DND-41 (cell line): ENCODE results near the gene ARPP19.
A peak's percentile ranks its signal among the peaks of the same experiment; 100 is the strongest.

Experiments
- ATAC-seq: fragments of 200-7000 bp; cut with Tn5 transposase; 3 replicates; pipeline ENCODE4 v1.9.1; 2021; ENCODE audit warnings: low read depth; ENCODE audit not compliant: insufficient read depth
- DNase-seq: peaks from one replicate; pipeline ENCODE4 v3.0.0-alpha.2; 2020
- H2AFZ ChIP-seq: 2 replicates; pipeline ENCODE4 v1.6.0; 2012; ENCODE audit warnings: low read depth, low read length
- H3K27ac ChIP-seq: 2 replicates; pipeline ENCODE4 v1.5.1; 2012; ENCODE audit warnings: low read length, inconsistent platforms
- H3K27me3 ChIP-seq: fragments of 200-600 bp; sonication (generic); 2 replicates; pipeline ENCODE4 v1.6.0; 2012; ENCODE audit warnings: low read length, mild to moderate bottlenecking, inconsistent platforms; ENCODE audit not compliant: insufficient read depth, poor library complexity
- H3K36me3 ChIP-seq: 2 replicates; pipeline ENCODE4 v1.5.1; 2012; ENCODE audit warnings: low read length, inconsistent platforms; ENCODE audit not compliant: insufficient read depth
- H3K4me1 ChIP-seq: 2 replicates; pipeline ENCODE4 v1.5.1; 2012; ENCODE audit warnings: mild to moderate bottlenecking, low read length; ENCODE audit not compliant: insufficient read depth
- H3K4me2 ChIP-seq: 2 replicates; pipeline ENCODE4 v1.6.0; 2012; ENCODE audit warnings: mild to moderate bottlenecking, moderate library complexity, low read length, inconsistent platforms; ENCODE audit not compliant: insufficient read depth
- H3K4me3 ChIP-seq, 2 experiments: fragments of 200-600 bp in 1 of 2; shearing (Covaris generic) in 1 of 2; 2 replicates each; pipeline ENCODE4 v1.5.1; 2012 to 2016; ENCODE audit warnings: inconsistent platforms in 2 of 2, low read length in 2 of 2, mild to moderate bottlenecking in 2 of 2, low read depth in 1 of 2, moderate library complexity in 1 of 2
- H3K79me2 ChIP-seq: 2 replicates; pipeline ENCODE4 v1.6.0; 2012; ENCODE audit warnings: low read length, inconsistent platforms; ENCODE audit not compliant: insufficient read depth
- H3K9ac ChIP-seq: 2 replicates; pipeline ENCODE4 v1.6.0; 2012; ENCODE audit warnings: low read depth, mild to moderate bottlenecking, inconsistent platforms, low read length, moderate library complexity
- H3K9me3 ChIP-seq: 2 replicates; pipeline ENCODE4 v1.5.1; 2012; ENCODE audit warnings: low read length, moderate library complexity, mild to moderate bottlenecking, inconsistent platforms; ENCODE audit not compliant: insufficient read depth, severe bottlenecking
- H4K20me1 ChIP-seq: 2 replicates; pipeline ENCODE4 v1.6.0; 2012; ENCODE audit warnings: low read length; ENCODE audit not compliant: insufficient read depth
- CTCF ChIP-seq: IDR thresholded peaks from 2 replicates; pipeline ENCODE4 v1.5.1; 2012; ENCODE audit warnings: borderline replicate concordance, low read length, moderate library complexity, mild to moderate bottlenecking; ENCODE audit not compliant: poor library complexity, severe bottlenecking; ENCODE audit errors: extremely low read depth
- EZH2 ChIP-seq: IDR thresholded peaks from 3 replicates; pipeline ENCODE4 v1.6.1; 2012; ENCODE audit warnings: borderline replicate concordance, low read depth, mild to moderate bottlenecking, moderate library complexity, low read length, inconsistent platforms; ENCODE audit not compliant: severe bottlenecking

ARPP19 gene

GRCh38 chr15:52529341-52529924 lies 39.4 kb downstream of the ARPP19 start:
- DNase-seq, result no peak
- Histone ChIP-seq H3K4me1 (peaks cover 25% of the 10 kb centered on the region), H3K4me3 (peak overlapping the region; percentile 29 to 75; a peak in 3 of 4 replicates), H3K9me3 (no peaks in the 10 kb centered on the region), H3K27ac (peak overlapping the region; percentile 34; the same call in 1 of the 2 replicates), H3K4me2 (peak overlapping the region; percentile 79), H3K27me3 (no peaks in the 10 kb centered on the region), H3K9ac (peak overlapping the region; percentile 68), H4K20me1 (peaks cover 4% of the 10 kb centered on the region; the same call in 1 of the 2 replicates), H2AFZ (peak overlapping the region; percentile 91), H3K79me2 (peaks cover 16% of the 10 kb centered on the region; the same call in 1 of the 2 replicates), H3K36me3 (no peaks in the 10 kb centered on the region)
- TF ChIP-seq EZH2, result no peak
- no peak for TF ChIP-seq CTCF
- no peak for ATAC-seq

- DNase-seq (peak; percentile 78), ATAC-seq (peak; percentile 79)
- peak within 1 kb of the TSS; percentile 34; the same call in 1 of the 2 replicates for H3K27ac ChIP-seq
These were observed 40.1 kb downstream of the ARPP19 start, which contains the start of gene MYO5A for GRCh38 chr15:52528564-52529340. Gene MYO5A, minus strand, starts transcription at chr15:52528880. Its CDS starts 74 bp downstream, at chr15:52528806.

GRCh38 chr15:52527911-52528563 lies 40.8 kb downstream of the ARPP19 start:
- H3K9ac ChIP-seq, result peak overlapping the region; percentile 68
- peaks cover 10% of the 10 kb centered on the region; the same call in 1 of the 2 replicates for H4K20me1 ChIP-seq
- peaks cover 25% of the 10 kb centered on the region for H3K4me1 ChIP-seq
- peak overlapping the region; percentile 68 for H2AFZ ChIP-seq
- no peaks in the 10 kb centered on the region for H3K36me3 ChIP-seq
- H3K4me3 ChIP-seq, result peak overlapping the region; percentile 39 to 75; a peak in 3 of 4 replicates
- TF ChIP-seq EZH2 (no peak), CTCF (no peak)
- H3K9me3 ChIP-seq, result no peaks in the 10 kb centered on the region
- no peaks in the 10 kb centered on the region for H3K27me3 ChIP-seq
- ATAC-seq (peak; percentile 32), DNase-seq (peak; percentile 48)
- H3K79me2 ChIP-seq, result peaks cover 20% of the 10 kb centered on the region; the same call in 1 of the 2 replicates
- peak overlapping the region; percentile 86 for H3K4me2 ChIP-seq
- peak overlapping the region; percentile 33; the same call in 1 of the 2 replicates for H3K27ac ChIP-seq

More at GRCh38 chr15:52528564-52529340, 40.1 kb downstream of the ARPP19 start, which contains the start of gene MYO5A:
- peak within 1 kb of the TSS; percentile 68 for H3K9ac ChIP-seq
- H2AFZ ChIP-seq, result peak within 1 kb of the TSS; percentile 91
- H3K4me2 ChIP-seq, result peak within 1 kb of the TSS; percentile 86
- peaks cover 4% of the 10 kb centered on the region; the same call in 1 of the 2 replicates for H4K20me1 ChIP-seq
- no peaks in the 10 kb centered on the region for H3K27me3 ChIP-seq
- peak within 1 kb of the TSS; percentile 39 to 75; a peak in 3 of 4 replicates for H3K4me3 ChIP-seq
- no peaks in the 10 kb centered on the region for H3K36me3 ChIP-seq
- peak; percentile 29 for TF ChIP-seq CTCF
- TF ChIP-seq EZH2, result no peak
- H3K4me1 ChIP-seq, result peaks cover 25% of the 10 kb centered on the region
- no peaks in the 10 kb centered on the region for H3K9me3 ChIP-seq
- H3K79me2 ChIP-seq, result peaks cover 17% of the 10 kb centered on the region; the same call in 1 of the 2 replicates
